Fibroblast of lung (primary cell): ENCODE results near the gene UTS2B.

Source experiments
- CTCF ChIP-seq, 2 donors: IDR thresholded peaks in 1 of 2; conservative IDR thresholded peaks in 1 of 2; 1 replicate in 1 of 2; 2 replicates in 1 of 2; pipeline ENCODE4 v1.5.1; 2011 to 2012; ENCODE audit warnings: low read length in 2 of 2, control low read depth in 1 of 2, inconsistent platforms in 1 of 2, low read depth in 1 of 2, mild to moderate bottlenecking in 1 of 2
- EZH2 ChIP-seq: IDR thresholded peaks from 2 replicates; pipeline ENCODE4 v1.5.1; 2012; ENCODE audit warnings: low read length, control low read depth, mild to moderate bottlenecking; ENCODE audit errors: missing control alignments

- TF ChIP-seq CTCF (conservative IDR thresholded peaks at IDR 0.05 in 1 of 2, IDR thresholded peaks at IDR 0.05 in 1 of 2; ENCODE audit: low read depth in 1 of 2, low read length in 2 of 2) (no peak), EZH2 (no peak)
Observed at GRCh38 chr3:191343913-191344312, 13.6 kb upstream of the UTS2B start.
